Immature natural killer cell (primary cell): ENCODE measurements around the gene PRUNE2. TPM values are rescaled to one million over a fixed set of nuclear protein-coding genes. Genes with fewer than 3 reads are reported as not detected.
"Not testable (repeated sequence)": the region's sequence is repeated elsewhere in the genome, so short reads cannot be mapped to it uniquely, and the experiment has no call there.

Source experiments
- DNase-seq, 3 donors: peaks; one replicate each; pipeline ENCODE4 v3.0.0; 2022; ENCODE audit warnings: mixed read lengths in 1 of 3
- H3K27ac Mint-ChIP-seq, 6 donors: one replicate each; pipeline ENCODE4 v1.8.0; 2020; ENCODE audit warnings: mixed read lengths in 6 of 6, mild to moderate bottlenecking in 5 of 6, inconsistent platforms in 4 of 6, moderate library complexity in 3 of 6
- H3K27me3 Mint-ChIP-seq, 3 donors: one replicate each; pipeline ENCODE4 v1.8.0; 2020 to 2021; ENCODE audit warnings: low read depth in 3 of 3, mild to moderate bottlenecking in 3 of 3, mixed read lengths in 3 of 3, moderate library complexity in 3 of 3, inconsistent platforms in 1 of 3
- H3K36me3 Mint-ChIP-seq, 3 donors: one replicate each; pipeline ENCODE4 v1.8.0; 2020; ENCODE audit warnings: mixed read lengths in 3 of 3, inconsistent platforms in 2 of 3, mild to moderate bottlenecking in 2 of 3
- H3K4me1 Mint-ChIP-seq, 2 donors: one replicate each; pipeline ENCODE4 v1.8.0; 2020; ENCODE audit warnings: inconsistent platforms in 2 of 2, mild to moderate bottlenecking in 2 of 2, mixed read lengths in 2 of 2, moderate library complexity in 1 of 2
- H3K4me3 Mint-ChIP-seq, 5 donors: one replicate each; pipeline ENCODE4 v1.8.0; 2020; ENCODE audit warnings: mild to moderate bottlenecking in 5 of 5, mixed read lengths in 5 of 5, inconsistent platforms in 3 of 5, moderate library complexity in 3 of 5
- H3K9me3 Mint-ChIP-seq, 6 donors: one replicate each; pipeline ENCODE4 v1.8.0; 2020; ENCODE audit warnings: mild to moderate bottlenecking in 6 of 6, mixed read lengths in 6 of 6, inconsistent platforms in 4 of 6, moderate library complexity in 3 of 6
- polyA plus RNA-seq, 3 donors: library from polyadenylated mRNA; unstranded; fragments of 300-500 nt; fragmentation: Illumina TruSeq; gene quantifications; one replicate each; pipeline ENCODE4 v1.2.3, GENCODE V29; 2021

The PRUNE2 gene, protein sequence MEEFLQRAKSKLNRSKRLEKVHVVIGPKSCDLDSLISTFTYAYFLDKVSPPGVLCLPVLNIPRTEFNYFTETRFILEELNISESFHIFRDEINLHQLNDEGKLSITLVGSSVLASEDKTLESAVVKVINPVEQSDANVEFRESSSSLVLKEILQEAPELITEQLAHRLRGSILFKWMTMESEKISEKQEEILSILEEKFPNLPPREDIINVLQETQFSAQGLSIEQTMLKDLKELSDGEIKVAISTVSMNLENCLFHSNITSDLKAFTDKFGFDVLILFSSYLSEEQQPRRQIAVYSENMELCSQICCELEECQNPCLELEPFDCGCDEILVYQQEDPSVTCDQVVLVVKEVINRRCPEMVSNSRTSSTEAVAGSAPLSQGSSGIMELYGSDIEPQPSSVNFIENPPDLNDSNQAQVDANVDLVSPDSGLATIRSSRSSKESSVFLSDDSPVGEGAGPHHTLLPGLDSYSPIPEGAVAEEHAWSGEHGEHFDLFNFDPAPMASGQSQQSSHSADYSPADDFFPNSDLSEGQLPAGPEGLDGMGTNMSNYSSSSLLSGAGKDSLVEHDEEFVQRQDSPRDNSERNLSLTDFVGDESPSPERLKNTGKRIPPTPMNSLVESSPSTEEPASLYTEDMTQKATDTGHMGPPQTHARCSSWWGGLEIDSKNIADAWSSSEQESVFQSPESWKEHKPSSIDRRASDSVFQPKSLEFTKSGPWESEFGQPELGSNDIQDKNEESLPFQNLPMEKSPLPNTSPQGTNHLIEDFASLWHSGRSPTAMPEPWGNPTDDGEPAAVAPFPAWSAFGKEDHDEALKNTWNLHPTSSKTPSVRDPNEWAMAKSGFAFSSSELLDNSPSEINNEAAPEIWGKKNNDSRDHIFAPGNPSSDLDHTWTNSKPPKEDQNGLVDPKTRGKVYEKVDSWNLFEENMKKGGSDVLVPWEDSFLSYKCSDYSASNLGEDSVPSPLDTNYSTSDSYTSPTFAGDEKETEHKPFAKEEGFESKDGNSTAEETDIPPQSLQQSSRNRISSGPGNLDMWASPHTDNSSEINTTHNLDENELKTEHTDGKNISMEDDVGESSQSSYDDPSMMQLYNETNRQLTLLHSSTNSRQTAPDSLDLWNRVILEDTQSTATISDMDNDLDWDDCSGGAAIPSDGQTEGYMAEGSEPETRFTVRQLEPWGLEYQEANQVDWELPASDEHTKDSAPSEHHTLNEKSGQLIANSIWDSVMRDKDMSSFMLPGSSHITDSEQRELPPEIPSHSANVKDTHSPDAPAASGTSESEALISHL (N-terminal part only)
- under 1 TPM in 2 of 3 donors, not detected in 1; 0.11 to 0.24 TPM for polyA plus RNA-seq

DNA sequence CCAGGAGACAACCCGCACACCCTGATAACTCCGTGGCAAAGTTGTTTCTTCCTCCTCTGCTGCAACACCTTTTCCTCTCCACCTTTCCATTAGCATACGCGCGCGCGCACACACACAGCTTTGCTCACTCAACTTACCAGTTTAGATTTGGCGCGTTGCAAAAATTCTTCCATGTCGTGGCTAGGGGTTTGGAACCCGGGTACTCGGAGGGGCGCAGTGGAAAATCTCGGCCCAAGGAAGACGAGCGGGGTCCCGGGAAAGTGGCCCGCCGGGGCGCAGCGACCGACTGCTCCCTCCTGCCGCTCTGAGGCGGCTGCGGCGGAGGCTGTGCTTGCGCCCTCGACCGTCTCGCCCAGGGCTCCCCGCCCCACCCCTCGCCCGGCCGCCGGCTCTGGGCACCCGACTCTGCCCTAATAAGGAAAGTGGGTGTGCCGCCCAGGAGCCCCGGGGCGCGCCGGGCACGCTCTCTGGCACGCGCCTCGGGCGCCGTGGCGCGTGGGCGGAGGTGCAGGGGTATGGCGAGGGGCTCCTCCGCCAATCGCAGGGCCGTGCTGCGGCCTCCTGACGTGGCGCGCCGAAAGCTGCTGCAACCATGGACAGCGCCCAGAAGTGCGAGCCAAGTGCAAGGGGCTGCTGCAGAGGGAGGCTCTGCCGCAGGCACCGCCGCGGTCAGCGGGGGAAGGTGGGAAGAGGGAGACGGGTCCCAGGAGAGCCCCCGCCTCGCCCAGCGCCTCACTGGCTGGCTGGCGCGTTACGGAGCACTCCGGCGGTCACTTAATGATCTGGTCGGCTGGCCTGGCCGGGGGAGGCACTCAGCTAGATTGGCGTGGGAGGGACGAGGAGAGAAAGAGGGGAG, at the start of gene PRUNE2:
Gene PRUNE2, minus strand, starts transcription at position 324 of the 856 bp plus-strand sequence. Its CDS starts 151 bp downstream, at position 173.
- Mint-ChIP-seq H3K36me3 (no peaks in the 10 kb centered on the region), H3K4me1 (peaks cover 2 to 4% of the 10 kb centered on the region in 2 donors), H3K9me3 (peaks cover 0 to 5% (median 0%) of the 10 kb centered on the region in 6 donors), H3K27ac (no peak within 1 kb of the TSS), H3K4me3 (no peak within 1 kb of the TSS), H3K27me3 (peaks cover 7 to 14% (median 13%) of the 10 kb centered on the region in 3 donors)
- no peak for DNase-seq

DNA sequence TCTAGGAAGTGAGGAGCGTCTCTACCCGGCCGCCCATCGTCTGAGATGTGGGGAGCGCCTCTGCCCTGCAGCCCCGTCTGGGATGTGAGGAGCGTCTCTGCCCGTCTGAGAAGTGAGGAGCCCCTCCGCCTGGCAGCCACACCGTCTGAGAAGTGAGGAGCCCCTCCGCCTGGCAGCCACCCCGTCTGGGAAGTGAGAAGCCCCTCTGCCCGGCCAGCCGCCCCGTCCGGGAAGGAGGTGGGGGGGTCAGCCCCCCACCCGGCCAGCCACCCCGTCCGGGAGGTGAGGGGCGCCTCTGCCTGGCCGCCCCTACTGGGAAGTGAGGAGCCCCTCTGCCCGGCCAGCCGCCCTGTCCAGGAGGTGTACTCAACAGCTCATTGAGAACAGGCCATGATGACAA, 49.5 kb upstream of the PRUNE2 start:
- not testable (repeated sequence) for H3K4me3 Mint-ChIP-seq, H3K27ac Mint-ChIP-seq, DNase-seq, H3K27me3 Mint-ChIP-seq, H3K36me3 Mint-ChIP-seq, H3K4me1 Mint-ChIP-seq, H3K9me3 Mint-ChIP-seq

DNA sequence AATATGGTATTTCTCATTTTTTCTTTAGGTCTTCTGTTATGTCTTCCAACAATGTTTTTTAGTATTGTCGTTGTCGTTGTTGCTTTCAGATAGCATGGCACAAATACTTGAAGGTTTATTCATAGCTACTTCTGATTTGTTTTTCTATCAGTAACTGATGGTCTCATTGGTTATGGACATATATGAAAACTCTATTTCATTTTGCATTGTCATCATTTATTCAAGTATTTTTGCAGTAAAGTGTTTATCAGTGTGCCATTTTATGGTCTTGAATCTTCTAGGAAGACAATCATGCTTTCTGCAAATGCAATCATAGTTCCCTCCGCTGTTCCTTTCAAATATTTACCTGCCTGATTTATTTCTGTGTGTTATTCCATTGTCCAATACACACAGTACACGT, 44.0 kb upstream of the PRUNE2 start:
- no peaks in the 10 kb centered on the region for H3K36me3 Mint-ChIP-seq
- no peak overlapping the region for H3K27ac Mint-ChIP-seq
- H3K27me3 Mint-ChIP-seq: peaks cover 1 to 9% (median 4%) of the 10 kb centered on the region in 3 donors
- DNase-seq: no peak
- no peak overlapping the region for H3K4me3 Mint-ChIP-seq
- H3K9me3 Mint-ChIP-seq: peaks cover 0 to 6% (median 0%) of the 10 kb centered on the region in 6 donors
- H3K4me1 Mint-ChIP-seq: no peaks in the 10 kb centered on the region

DNA sequence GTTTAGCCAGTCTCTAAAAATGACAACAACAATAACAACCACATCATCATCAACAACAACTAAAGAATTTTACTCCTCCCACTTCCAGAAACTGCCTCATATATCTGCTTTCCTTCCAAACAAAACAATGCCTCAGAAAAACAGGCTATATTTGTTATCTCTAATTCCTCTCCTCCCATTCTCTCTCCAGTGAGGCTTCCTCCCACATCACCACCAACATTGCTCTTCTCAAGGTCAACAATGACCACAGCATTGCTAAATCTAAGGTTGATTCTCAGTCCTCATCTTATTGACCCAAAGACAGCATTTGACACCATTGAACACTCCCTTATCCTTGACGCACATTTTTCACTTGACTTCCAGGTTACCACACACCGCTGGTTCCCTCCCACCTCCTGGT, 38.1 kb upstream of the PRUNE2 start:
- H3K4me1 Mint-ChIP-seq: no peaks in the 10 kb centered on the region
- no peaks in the 10 kb centered on the region for H3K36me3 Mint-ChIP-seq
- H3K27ac Mint-ChIP-seq: no peak overlapping the region
- DNase-seq: no peak
- H3K9me3 Mint-ChIP-seq: no peaks in the 10 kb centered on the region
- peaks cover 4 to 5% (median 5%) of the 10 kb centered on the region in 3 donors for H3K27me3 Mint-ChIP-seq
- H3K4me3 Mint-ChIP-seq: no peak overlapping the region

DNA sequence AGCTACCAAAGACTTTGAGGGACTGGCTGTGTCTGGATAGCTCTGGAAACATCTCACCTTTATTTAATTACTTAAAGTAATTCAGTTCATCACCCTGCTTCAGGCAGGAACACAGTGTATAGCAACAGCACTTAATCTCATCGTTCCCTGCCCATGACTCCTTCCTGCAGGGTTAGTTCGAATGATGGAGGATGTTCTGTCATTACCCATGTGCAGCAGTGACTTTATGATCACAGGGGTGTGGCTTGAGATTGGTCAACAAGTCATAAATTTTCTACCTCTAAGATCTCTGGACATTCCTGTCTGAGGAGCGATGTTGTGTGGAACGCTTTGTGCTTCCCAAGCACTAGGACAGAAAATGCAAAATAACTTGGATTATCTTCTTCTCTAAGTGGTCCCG, 37.1 kb upstream of the PRUNE2 start:
- Mint-ChIP-seq H3K9me3 (peaks cover 0 to 2% (median 0%) of the 10 kb centered on the region in 6 donors), H3K27ac (no peak overlapping the region), H3K27me3 (peaks cover 4 to 5% (median 5%) of the 10 kb centered on the region in 3 donors), H3K4me3 (no peak overlapping the region), H3K36me3 (no peaks in the 10 kb centered on the region), H3K4me1 (no peaks in the 10 kb centered on the region)
- DNase-seq: no peak

DNA sequence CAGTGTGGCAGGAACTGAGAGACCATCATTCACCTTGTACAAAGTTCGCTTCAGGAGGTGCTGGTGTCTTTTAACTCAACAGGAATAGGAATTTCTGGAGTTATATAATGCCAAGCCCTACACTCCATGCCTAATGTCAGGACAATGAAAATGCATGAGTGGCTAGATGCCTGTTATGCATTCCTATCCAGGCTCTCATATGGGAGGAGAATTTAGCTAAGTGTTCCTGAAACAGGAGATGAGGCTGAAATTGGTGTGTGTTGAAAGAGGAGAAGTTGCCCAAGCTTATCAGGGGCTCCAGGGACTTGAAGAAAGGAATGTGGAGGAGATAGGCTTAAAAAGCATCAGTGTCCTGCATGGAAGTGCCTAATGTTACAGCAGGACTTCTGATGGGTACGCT, 26.8 kb upstream of the PRUNE2 start:
- H3K27ac Mint-ChIP-seq: no peak overlapping the region
- H3K27me3 Mint-ChIP-seq: peaks cover 2 to 4% (median 3%) of the 10 kb centered on the region in 3 donors
- H3K36me3 Mint-ChIP-seq: no peaks in the 10 kb centered on the region
- H3K4me1 Mint-ChIP-seq: no peaks in the 10 kb centered on the region
- DNase-seq: no peak
- H3K4me3 Mint-ChIP-seq: no peak overlapping the region
- peaks cover 0 to 5% (median 0%) of the 10 kb centered on the region in 6 donors for H3K9me3 Mint-ChIP-seq

DNA sequence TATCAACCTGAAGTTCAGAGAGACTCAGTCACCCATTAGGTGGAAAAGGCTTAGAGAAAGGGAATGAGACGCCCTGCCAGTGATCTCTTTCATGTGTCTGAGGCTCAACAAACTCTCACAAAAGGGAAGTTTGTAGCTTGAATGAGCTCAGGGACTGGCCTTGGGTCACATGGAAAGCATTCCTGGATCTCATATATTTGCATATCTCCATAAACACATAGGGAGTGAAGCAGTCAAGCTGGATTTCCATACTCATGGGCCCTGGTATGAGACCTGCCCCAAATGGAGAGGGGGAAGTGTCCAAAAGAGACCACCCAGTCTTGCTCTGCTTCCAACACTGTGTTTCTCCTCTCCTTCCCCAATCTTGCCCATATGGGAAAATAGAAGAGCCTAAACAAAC, 26.4 kb upstream of the PRUNE2 start:
- no peak for DNase-seq
- peaks cover 2 to 4% (median 3%) of the 10 kb centered on the region in 3 donors for H3K27me3 Mint-ChIP-seq
- H3K27ac Mint-ChIP-seq: no peak overlapping the region
- no peak overlapping the region for H3K4me3 Mint-ChIP-seq
- no peaks in the 10 kb centered on the region for H3K4me1 Mint-ChIP-seq
- H3K9me3 Mint-ChIP-seq: peaks cover 0 to 5% (median 0%) of the 10 kb centered on the region in 6 donors
- H3K36me3 Mint-ChIP-seq: no peaks in the 10 kb centered on the region

DNA sequence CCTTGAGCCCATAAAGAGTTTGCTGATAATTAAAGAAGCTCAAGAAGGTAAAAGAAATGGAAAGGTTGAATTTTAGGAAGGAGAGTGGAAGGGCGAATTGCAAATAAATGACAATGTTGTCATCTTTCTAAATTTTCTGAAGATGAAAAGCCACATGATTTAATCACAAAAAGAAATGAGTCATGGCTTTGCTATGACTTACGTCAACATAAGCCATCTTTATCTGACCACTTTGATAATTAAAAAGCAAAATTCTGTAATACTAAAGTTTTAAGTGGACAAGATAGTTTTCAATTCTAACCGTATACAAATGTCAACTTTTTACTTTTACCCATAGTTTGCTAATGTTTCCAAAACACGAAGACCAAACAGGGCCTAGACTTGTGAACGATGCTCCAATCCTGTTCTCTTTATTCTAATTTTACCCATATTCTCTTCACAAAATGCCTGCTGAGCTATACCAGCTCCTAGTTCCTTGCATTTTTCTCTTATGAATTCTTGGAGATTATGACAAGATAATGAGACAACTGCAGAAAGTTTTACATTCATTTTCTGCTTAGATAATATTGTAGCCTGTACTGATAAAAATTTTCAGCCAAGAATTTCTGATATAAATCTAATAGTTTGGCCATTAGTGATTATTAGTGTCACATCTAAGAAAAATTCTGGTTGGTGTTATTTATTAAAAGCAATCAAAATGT, 21.8 kb upstream of the PRUNE2 start:
- Mint-ChIP-seq H3K27me3 (peaks cover 0 to 5% (median 2%) of the 10 kb centered on the region in 3 donors), H3K36me3 (no peaks in the 10 kb centered on the region), H3K27ac (no peak overlapping the region), H3K9me3 (peaks cover 0 to 2% (median 0%) of the 10 kb centered on the region in 6 donors), H3K4me1 (no peaks in the 10 kb centered on the region), H3K4me3 (no peak overlapping the region)
- DNase-seq: no peak

DNA sequence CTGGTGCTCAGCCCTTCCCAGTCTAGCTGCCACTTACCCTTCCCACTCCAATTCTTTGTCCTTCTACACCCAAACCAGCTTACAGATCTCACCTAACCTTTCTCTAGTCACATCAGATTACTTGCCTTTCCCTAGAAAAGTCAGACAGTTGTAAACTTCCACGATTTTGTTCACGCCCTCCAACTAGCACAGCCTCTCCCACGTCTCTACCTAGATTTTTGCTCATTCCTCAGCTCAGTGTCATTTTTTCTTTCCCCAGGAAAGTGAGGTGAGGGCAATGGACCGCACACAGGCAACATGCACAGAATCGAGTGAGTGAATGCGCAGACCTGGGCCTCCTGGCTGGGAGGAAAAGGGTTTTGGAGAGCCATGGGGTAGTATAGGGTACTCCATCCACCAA, 20.9 kb upstream of the PRUNE2 start:
- H3K4me1 Mint-ChIP-seq: no peaks in the 10 kb centered on the region

DNA sequence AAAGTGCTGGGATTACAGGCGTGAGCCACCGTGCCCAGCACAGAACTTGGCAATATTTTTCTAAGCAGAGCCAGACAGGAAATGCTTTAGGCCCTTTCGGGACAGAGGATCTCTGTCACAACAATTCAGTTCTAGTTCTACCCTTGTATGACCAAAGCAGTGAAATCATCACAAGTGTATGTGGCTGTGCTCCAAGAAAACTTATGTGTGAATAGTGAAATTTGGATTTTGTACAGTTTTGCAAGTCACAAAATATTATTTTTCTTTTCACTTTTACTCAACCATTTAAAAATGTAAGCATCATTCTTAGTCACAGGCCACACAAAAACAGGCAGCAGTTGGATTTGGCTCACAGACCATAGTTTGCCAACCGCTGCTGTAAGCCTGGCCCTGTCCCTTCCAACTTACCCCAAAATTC, 20.4 kb upstream of the PRUNE2 start:
- peaks cover 0 to 2% (median 0%) of the 10 kb centered on the region in 6 donors for H3K9me3 Mint-ChIP-seq
- H3K36me3 Mint-ChIP-seq: no peaks in the 10 kb centered on the region
- H3K4me3 Mint-ChIP-seq: no peak overlapping the region
- H3K27me3 Mint-ChIP-seq: peaks cover 0 to 5% (median 0%) of the 10 kb centered on the region in 3 donors
- H3K4me1 Mint-ChIP-seq: no peaks in the 10 kb centered on the region
- DNase-seq: no peak
- H3K27ac Mint-ChIP-seq: no peak overlapping the region

More for the DNA sequence above, 20.9 kb upstream of the PRUNE2 start:
- DNase-seq: no peak
- Mint-ChIP-seq H3K9me3 (peaks cover 0 to 2% (median 0%) of the 10 kb centered on the region in 6 donors), H3K27ac (no peak overlapping the region), H3K4me3 (no peak overlapping the region), H3K36me3 (no peaks in the 10 kb centered on the region), H3K27me3 (peaks cover 0 to 5% (median 0%) of the 10 kb centered on the region in 3 donors)

DNA sequence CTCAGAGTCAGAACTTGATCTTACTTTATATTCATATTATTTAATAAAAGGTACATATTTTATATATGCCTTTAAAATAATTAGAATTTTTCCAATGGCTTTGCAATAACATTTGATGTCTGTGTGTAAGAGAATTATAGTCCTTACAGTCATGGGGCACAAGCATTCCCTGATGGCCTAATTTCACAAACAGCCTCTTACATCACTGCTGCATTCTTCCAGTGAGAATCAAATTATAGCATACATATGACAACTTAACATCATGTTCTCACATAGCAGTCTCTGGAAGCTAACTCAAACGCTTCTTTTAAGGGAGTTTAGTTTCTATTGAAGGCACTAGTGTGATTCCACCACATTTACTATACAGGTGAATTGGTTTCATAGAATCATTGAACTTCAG, 15.3 kb upstream of the PRUNE2 start:
- Mint-ChIP-seq H3K4me3 (no peak overlapping the region), H3K9me3 (peaks cover 0 to 7% (median 0%) of the 10 kb centered on the region in 6 donors)

DNA sequence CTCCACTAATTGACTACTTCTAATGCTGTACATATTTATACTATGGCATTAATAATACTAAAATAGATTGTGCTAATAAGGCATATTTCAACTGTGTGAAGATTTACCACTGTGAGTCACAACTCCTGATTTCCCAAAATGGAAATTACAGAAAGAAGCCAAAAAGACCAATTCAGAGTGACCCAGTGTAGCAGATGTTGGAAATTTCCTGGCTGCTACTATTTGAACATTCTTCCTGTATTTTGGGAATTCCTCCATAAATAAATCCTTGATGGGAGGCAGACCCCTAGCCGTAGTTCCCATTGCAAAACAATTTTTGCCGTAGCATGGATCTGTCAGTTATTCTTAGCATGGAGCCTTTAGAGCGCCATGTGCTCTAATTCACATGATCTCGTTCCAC, 11.4 kb upstream of the PRUNE2 start:
- no peak for DNase-seq
- Mint-ChIP-seq H3K36me3 (no peaks in the 10 kb centered on the region), H3K4me3 (no peak overlapping the region), H3K27ac (no peak overlapping the region), H3K27me3 (peaks cover 4 to 16% (median 8%) of the 10 kb centered on the region in 3 donors), H3K4me1 (no peaks in the 10 kb centered on the region), H3K9me3 (peaks cover 0 to 7% (median 0%) of the 10 kb centered on the region in 6 donors)

More for the DNA sequence above, 15.3 kb upstream of the PRUNE2 start:
- H3K4me1 Mint-ChIP-seq: no peaks in the 10 kb centered on the region
- no peak for DNase-seq
- no peaks in the 10 kb centered on the region for H3K36me3 Mint-ChIP-seq
- peaks cover 4 to 6% (median 5%) of the 10 kb centered on the region in 3 donors for H3K27me3 Mint-ChIP-seq
- no peak overlapping the region for H3K27ac Mint-ChIP-seq
